Stimulated activated memory B cell treated with anti-CD40 and anti-IgM and Interleukin-4, amounts not matched to agents 10 μg/mL and 1 μg/mL and 100 μg/mL, for 72 hours (primary cell): ENCODE measurements around the gene TRAPPC2.

Experiments used
- ATAC-seq: fragments of 150-1000 bp; cut with Tn5 transposase; 2 replicates; pipeline ENCODE4 v1.10.0; 2021
- H3K27ac Mint-ChIP-seq: one replicate; pipeline ENCODE4 v1.8.0; 2022; ENCODE audit warnings: mild to moderate bottlenecking, mixed read lengths
- H3K27me3 Mint-ChIP-seq: one replicate; pipeline ENCODE4 v1.8.0; 2022; ENCODE audit warnings: mixed read lengths
- H3K36me3 Mint-ChIP-seq: one replicate; pipeline ENCODE4 v1.8.0; 2022; ENCODE audit warnings: mixed read lengths
- H3K4me1 Mint-ChIP-seq: one replicate; pipeline ENCODE4 v1.8.0; 2022; ENCODE audit warnings: mixed read lengths
- H3K4me3 Mint-ChIP-seq: one replicate; pipeline ENCODE4 v1.8.0; 2022; ENCODE audit warnings: mild to moderate bottlenecking, moderate library complexity, mixed read lengths
- H3K9me3 Mint-ChIP-seq: one replicate; pipeline ENCODE4 v1.8.0; 2022; ENCODE audit warnings: mixed read lengths

TRAPPC2 gene

DNA sequence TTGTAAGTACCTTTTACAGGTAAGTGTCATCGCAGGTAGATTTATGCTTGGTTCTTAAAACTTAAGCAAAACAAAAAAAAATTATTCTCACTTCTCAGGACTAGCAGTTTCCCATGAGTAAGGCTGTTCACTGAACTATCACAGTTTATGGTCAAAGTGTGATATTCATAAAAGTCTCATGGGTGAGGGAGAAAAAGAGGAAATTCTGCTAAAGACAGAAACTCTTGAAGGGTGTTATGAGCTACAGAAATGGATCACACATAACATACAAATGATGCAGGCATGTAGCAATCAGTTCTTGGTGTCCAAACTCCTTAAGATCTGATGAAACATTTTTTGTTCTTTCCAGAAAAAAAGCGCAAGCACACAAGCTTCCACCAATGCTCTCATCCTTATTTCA lies 37.0 kb downstream of the TRAPPC2 start:
- Mint-ChIP-seq H3K27me3 (no peaks in the 10 kb centered on the region), H3K36me3 (peaks cover 12% of the 10 kb centered on the region), H3K4me3 (peak overlapping the region; percentile 38), H3K27ac (peak overlapping the region; percentile 51), H3K9me3 (no peaks in the 10 kb centered on the region), H3K4me1 (peaks cover 62% of the 10 kb centered on the region)
- peak; percentile 78 for ATAC-seq

DNA sequence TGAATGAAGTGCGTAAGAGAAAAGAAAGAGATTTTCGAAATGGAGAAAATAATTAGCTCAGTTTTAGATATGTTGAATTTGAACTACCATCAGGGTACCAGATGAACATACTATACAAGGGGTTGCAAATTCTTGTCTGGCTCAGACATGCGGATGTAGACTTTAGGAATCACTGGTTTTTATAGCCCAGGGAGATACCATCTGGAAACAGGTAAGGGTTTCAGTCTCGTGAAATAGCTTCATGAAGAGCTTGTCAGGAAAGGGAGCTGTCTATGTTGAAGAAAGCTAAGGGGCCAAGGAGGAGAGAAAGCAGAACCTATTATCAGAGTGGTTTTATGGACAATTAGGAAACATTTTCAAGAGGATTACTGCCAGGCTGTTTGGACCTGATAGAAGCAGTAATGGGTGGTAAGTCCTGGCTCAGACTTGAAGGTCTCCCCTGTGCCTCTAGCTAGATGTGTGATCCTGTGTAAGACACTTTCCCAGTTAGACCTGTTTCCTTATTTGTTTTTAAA lies 38.8 kb downstream of the TRAPPC2 start:
- H3K36me3 Mint-ChIP-seq = peaks cover 12% of the 10 kb centered on the region
- peak overlapping the region; percentile 43 for H3K27ac Mint-ChIP-seq
- peaks cover 61% of the 10 kb centered on the region for H3K4me1 Mint-ChIP-seq
- no peaks in the 10 kb centered on the region for H3K27me3 Mint-ChIP-seq
- H3K9me3 Mint-ChIP-seq = no peaks in the 10 kb centered on the region
- H3K4me3 Mint-ChIP-seq = no peak overlapping the region
- no peak for ATAC-seq

GRCh38 chrX:13694983-13695382 lies 39.4 kb downstream of the TRAPPC2 start:
- no peak overlapping the region for H3K4me3 Mint-ChIP-seq
- peaks cover 12% of the 10 kb centered on the region for H3K36me3 Mint-ChIP-seq
- no peaks in the 10 kb centered on the region for H3K9me3 Mint-ChIP-seq
- peaks cover 68% of the 10 kb centered on the region for H3K4me1 Mint-ChIP-seq
- peak overlapping the region; percentile 43 for H3K27ac Mint-ChIP-seq
- no peak for ATAC-seq
- no peaks in the 10 kb centered on the region for H3K27me3 Mint-ChIP-seq

DNA sequence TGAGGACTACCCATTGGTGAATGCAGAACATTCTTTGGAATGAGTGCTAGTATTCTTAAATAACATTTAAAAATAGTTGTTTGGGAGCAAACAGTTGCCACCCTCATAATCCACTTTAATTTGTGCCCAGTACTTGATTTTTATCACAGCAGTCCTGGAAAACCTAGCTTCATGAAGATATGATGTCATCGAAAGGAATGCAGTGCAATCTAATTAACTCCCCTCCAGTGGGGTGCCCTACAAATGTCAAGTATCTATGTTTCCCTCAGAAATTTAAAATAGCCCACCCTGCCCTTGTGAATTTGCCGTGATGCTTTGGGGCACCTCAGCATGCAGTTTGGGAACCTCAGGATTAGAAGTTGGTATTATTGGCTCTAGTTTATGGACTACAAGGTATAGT lies 40.1 kb downstream of the TRAPPC2 start:
- H3K9me3 Mint-ChIP-seq = no peaks in the 10 kb centered on the region
- H3K36me3 Mint-ChIP-seq = peaks cover 10% of the 10 kb centered on the region
- no peak overlapping the region for H3K4me3 Mint-ChIP-seq
- no peak for ATAC-seq
- no peak overlapping the region for H3K27ac Mint-ChIP-seq
- peaks cover 65% of the 10 kb centered on the region for H3K4me1 Mint-ChIP-seq
- no peaks in the 10 kb centered on the region for H3K27me3 Mint-ChIP-seq

DNA sequence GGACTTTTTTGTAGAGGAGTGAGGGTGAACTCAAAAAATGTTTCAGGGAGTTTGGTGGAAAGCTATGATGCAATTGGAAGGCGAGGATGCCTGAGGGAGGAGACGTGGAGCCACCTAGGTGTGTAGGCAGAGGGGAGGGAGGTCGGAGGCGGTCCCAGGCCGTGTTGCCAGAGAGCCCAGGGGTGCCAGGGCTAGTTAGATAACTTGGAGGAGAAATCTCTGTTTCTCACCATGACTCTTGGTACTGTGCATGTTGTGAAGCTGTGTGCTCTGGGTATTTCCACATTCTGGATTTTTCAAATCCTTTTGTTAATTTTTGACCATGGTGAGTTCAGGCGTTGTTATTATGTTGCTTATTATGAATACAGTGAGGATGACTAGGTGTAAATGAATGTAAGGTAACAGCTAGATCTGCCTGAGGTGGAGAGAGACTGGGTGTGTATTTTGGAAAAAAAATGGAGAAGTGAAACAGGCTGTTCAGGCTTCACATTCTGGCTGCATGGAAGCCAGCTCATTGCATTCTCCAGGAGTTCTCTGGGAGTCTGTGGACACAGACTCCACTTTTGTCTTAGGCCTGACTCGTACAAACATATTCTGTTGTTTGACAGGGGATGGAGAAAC lies 41.0 kb downstream of the TRAPPC2 start:
- H3K4me1 Mint-ChIP-seq = peaks cover 63% of the 10 kb centered on the region
- peak overlapping the region; percentile 18 for H3K27ac Mint-ChIP-seq
- no peaks in the 10 kb centered on the region for H3K9me3 Mint-ChIP-seq
- no peak for ATAC-seq
- peak overlapping the region; percentile 12 for H3K4me3 Mint-ChIP-seq
- H3K27me3 Mint-ChIP-seq = no peaks in the 10 kb centered on the region
- peaks cover 6% of the 10 kb centered on the region for H3K36me3 Mint-ChIP-seq

DNA sequence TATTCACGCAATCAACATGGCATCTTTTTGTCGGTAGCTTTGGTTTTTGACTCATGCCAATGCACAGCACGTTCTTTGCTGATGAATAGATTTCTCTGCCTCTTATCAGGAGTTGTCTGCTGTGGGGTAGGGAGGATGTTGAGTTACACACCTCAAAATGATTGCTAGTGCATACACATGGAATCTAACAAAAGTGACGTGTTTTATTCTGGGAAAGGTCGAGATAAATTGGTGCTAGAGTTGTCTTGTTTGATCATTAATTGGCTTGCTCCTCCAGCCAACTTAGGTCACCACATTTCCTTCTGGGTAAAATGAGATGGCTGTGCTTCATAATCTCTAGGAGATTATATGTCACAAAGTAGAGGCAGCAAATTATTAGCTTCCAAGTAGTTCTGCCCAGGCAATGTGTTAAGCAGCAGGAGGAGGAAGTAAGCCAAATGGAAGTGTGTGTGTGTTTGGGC lies 41.6 kb downstream of the TRAPPC2 start:
- no peaks in the 10 kb centered on the region for H3K27me3 Mint-ChIP-seq
- peaks cover 6% of the 10 kb centered on the region for H3K36me3 Mint-ChIP-seq
- no peaks in the 10 kb centered on the region for H3K9me3 Mint-ChIP-seq
- peak overlapping the region; percentile 38 for H3K4me3 Mint-ChIP-seq
- ATAC-seq = no peak
- peak overlapping the region; percentile 18 for H3K27ac Mint-ChIP-seq
- peaks cover 66% of the 10 kb centered on the region for H3K4me1 Mint-ChIP-seq

GRCh38 chrX:13691841-13692371 lies 42.5 kb downstream of the TRAPPC2 start:
- ATAC-seq = no peak
- no peak overlapping the region for H3K4me3 Mint-ChIP-seq
- H3K36me3 Mint-ChIP-seq = peaks cover 6% of the 10 kb centered on the region
- peaks cover 61% of the 10 kb centered on the region for H3K4me1 Mint-ChIP-seq
- no peaks in the 10 kb centered on the region for H3K27me3 Mint-ChIP-seq
- H3K9me3 Mint-ChIP-seq = no peaks in the 10 kb centered on the region
- peak overlapping the region; percentile 18 for H3K27ac Mint-ChIP-seq

DNA sequence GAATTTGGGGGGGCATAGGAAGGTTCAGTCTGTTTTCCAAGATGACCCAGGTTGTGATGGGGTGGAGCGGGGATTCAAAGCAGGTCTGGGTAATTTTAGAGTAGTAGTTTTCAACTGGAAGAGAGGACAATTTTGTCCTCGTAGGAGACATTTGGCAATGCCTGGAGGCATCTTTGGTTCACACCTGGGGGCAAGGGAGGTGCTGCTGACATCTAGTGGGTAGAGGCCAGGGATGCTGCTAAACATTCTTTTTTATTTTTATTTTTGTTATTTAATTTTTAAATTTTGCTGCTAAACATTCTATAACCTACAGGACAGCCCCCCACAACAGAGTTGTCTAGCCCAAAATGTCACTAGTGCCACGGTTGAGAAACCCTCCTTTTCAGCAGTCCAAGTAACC lies 43.6 kb downstream of the TRAPPC2 start:
- ATAC-seq = no peak
- peaks cover 56% of the 10 kb centered on the region for H3K4me1 Mint-ChIP-seq
- H3K4me3 Mint-ChIP-seq = peak overlapping the region; percentile 86
- H3K27ac Mint-ChIP-seq = peak overlapping the region; percentile 88
- H3K27me3 Mint-ChIP-seq = no peaks in the 10 kb centered on the region
- no peaks in the 10 kb centered on the region for H3K9me3 Mint-ChIP-seq
- peaks cover 6% of the 10 kb centered on the region for H3K36me3 Mint-ChIP-seq

DNA sequence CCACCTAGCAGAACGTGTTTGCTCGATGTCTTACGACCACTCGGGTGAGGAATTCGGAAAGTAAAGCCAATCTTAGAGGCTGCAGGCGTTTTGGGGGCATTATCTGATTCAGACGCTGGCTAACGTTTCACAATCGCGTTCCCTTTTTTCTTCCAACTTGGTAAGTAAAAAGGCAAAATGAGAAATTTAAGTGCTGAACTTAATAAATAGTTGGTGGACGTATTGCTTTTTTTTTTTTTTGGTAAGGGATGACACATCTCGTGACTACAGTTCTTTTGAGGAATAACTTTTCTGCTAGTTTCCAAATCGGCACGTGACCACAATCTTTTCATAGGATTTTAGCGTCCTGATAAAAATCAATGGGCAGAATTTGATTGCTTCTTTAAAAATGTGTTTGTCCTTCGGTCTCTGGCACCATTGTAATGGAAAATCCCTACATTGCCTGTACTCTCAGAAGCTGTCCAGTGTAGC lies 44.6 kb downstream of the TRAPPC2 start:
- ATAC-seq = no peak
- H3K36me3 Mint-ChIP-seq = no peaks in the 10 kb centered on the region
- H3K27ac Mint-ChIP-seq = peak overlapping the region; percentile 88
- no peaks in the 10 kb centered on the region for H3K9me3 Mint-ChIP-seq
- no peaks in the 10 kb centered on the region for H3K27me3 Mint-ChIP-seq
- peaks cover 54% of the 10 kb centered on the region for H3K4me1 Mint-ChIP-seq
- peak overlapping the region; percentile 86 for H3K4me3 Mint-ChIP-seq

GRCh38 chrX:13688958-13689740 lies 45.3 kb downstream of the TRAPPC2 start, which contains the start of gene RAB9A:
TSS of gene RAB9A (plus strand) at chrX:13689128. CDS start at chrX:13708747, 19,619 bp downstream.
- H3K27ac Mint-ChIP-seq = peak within 1 kb of the TSS; percentile 88
- peak within 1 kb of the TSS; percentile 86 for H3K4me3 Mint-ChIP-seq
- H3K36me3 Mint-ChIP-seq = no peaks in the 10 kb centered on the region
- no peaks in the 10 kb centered on the region for H3K9me3 Mint-ChIP-seq
- H3K4me1 Mint-ChIP-seq = peaks cover 54% of the 10 kb centered on the region
- peak; percentile 95 for ATAC-seq
- no peaks in the 10 kb centered on the region for H3K27me3 Mint-ChIP-seq

- H3K36me3 Mint-ChIP-seq = no peaks in the 10 kb centered on the region
- H3K27me3 Mint-ChIP-seq = no peaks in the 10 kb centered on the region
- peak overlapping the region; percentile 86 for H3K4me3 Mint-ChIP-seq
- peak overlapping the region; percentile 88 for H3K27ac Mint-ChIP-seq
- peaks cover 49% of the 10 kb centered on the region for H3K4me1 Mint-ChIP-seq
- no peaks in the 10 kb centered on the region for H3K9me3 Mint-ChIP-seq
- peak; percentile 39 for ATAC-seq
These were observed 45.9 kb downstream of the TRAPPC2 start for GRCh38 chrX:13688384-13688957.

DNA sequence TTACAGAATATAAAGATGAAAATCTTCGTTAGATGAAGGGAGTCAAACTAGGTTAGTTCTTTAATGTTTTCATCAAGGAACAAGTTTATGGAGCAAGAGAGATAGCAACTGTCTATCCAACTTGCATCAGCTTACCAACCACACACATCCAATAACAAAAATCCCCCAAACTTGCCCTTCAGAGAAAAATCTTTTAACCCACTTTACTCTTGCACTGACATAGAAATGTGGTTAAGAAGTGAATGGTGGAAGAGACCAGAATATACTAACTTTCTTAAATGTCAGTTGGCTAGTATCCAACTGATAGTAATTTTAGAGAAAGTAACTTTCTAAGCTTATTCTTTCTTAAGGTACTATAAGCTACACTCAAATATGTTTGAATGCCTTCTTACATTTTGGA lies 47.2 kb downstream of the TRAPPC2 start:
- Mint-ChIP-seq H3K27ac (peak overlapping the region; percentile 61), H3K4me1 (peaks cover 37% of the 10 kb centered on the region), H3K4me3 (no peak overlapping the region), H3K36me3 (no peaks in the 10 kb centered on the region), H3K9me3 (no peaks in the 10 kb centered on the region), H3K27me3 (no peaks in the 10 kb centered on the region)
- ATAC-seq = no peak

- Mint-ChIP-seq H3K4me3 (no peak overlapping the region), H3K9me3 (no peaks in the 10 kb centered on the region), H3K4me1 (peaks cover 22% of the 10 kb centered on the region), H3K36me3 (no peaks in the 10 kb centered on the region), H3K27ac (peak overlapping the region; percentile 29), H3K27me3 (no peaks in the 10 kb centered on the region)
- ATAC-seq = no peak
These were observed 49.2 kb downstream of the TRAPPC2 start for GRCh38 chrX:13685126-13685763.

- ATAC-seq = no peak
- no peak overlapping the region for H3K4me3 Mint-ChIP-seq
- no peaks in the 10 kb centered on the region for H3K27me3 Mint-ChIP-seq
- no peaks in the 10 kb centered on the region for H3K9me3 Mint-ChIP-seq
- no peak overlapping the region for H3K27ac Mint-ChIP-seq
- H3K36me3 Mint-ChIP-seq = no peaks in the 10 kb centered on the region
- H3K4me1 Mint-ChIP-seq = peaks cover 19% of the 10 kb centered on the region
These were observed 50.1 kb downstream of the TRAPPC2 start for GRCh38 chrX:13684361-13684760.

GRCh38 chrX:13681595-13681994 lies 52.8 kb downstream of the TRAPPC2 start:
- Mint-ChIP-seq H3K36me3 (no peaks in the 10 kb centered on the region), H3K4me1 (peaks cover 8% of the 10 kb centered on the region), H3K9me3 (no peaks in the 10 kb centered on the region), H3K27ac (no peak overlapping the region), H3K4me3 (no peak overlapping the region), H3K27me3 (no peaks in the 10 kb centered on the region)
- ATAC-seq = no peak
